B cell (primary cell): ENCODE data around the gene ZBTB25.

ENCODE experiments used
- EZH2 ChIP-seq: IDR thresholded peaks from 2 replicates; pipeline ENCODE4 v1.6.1; 2012; ENCODE audit warnings: borderline replicate concordance, low read depth, mild to moderate bottlenecking, moderate library complexity, low read length; ENCODE audit not compliant: insufficient read depth, poor library complexity, severe bottlenecking
- TF ChIP-seq, protein P1 (sequence below): fragments of 200-600 bp; IDR thresholded peaks from one replicate; pipeline ENCODE4 v1.8.0; 2022; ENCODE audit warnings: antibody characterized with exemption, mild to moderate bottlenecking

DNA sequence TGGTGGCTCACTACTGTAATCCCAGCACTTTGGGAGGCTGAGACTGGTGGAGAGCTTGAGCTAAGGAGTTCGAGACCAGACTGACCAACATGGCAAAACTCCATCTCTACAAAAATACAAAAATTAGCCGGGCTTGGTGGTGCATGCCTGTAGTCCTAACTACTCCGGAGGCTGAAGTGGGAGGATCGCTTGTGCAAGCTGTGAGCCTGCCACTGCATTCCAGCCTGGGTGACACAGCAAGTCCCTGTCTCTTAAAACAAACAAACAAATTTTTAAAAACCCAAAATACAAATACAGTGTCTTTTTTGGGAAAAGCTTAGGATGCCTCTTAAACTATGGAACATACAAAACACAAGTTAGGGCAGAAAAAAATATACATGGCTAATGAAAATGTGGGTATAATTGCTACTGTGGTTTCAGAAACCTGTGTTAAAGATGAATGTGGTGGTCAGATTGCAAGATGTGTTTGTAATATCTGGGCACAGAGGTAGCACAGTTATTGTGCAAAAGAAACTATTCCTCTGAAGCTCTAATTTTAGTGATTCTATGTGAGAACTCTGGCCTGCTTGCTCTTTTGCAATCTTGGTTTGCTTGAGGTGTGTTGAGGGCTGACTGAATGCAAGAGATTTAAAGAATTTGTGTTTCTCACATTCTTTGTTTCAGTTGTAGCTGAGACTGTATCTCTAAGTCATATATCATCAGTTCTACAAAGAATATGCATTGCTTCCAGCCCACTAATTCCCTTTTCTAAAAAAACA, 33.0 kb upstream of the ZBTB25 start:
- TF ChIP-seq, protein P1, sequence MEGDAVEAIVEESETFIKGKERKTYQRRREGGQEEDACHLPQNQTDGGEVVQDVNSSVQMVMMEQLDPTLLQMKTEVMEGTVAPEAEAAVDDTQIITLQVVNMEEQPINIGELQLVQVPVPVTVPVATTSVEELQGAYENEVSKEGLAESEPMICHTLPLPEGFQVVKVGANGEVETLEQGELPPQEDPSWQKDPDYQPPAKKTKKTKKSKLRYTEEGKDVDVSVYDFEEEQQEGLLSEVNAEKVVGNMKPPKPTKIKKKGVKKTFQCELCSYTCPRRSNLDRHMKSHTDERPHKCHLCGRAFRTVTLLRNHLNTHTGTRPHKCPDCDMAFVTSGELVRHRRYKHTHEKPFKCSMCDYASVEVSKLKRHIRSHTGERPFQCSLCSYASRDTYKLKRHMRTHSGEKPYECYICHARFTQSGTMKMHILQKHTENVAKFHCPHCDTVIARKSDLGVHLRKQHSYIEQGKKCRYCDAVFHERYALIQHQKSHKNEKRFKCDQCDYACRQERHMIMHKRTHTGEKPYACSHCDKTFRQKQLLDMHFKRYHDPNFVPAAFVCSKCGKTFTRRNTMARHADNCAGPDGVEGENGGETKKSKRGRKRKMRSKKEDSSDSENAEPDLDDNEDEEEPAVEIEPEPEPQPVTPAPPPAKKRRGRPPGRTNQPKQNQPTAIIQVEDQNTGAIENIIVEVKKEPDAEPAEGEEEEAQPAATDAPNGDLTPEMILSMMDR: no peak
- no peak for TF ChIP-seq EZH2
